ENCODE results near the gene NFS1.
"Not testable (repeated sequence)": the region's sequence is repeated elsewhere in the genome, so short reads cannot be mapped to it uniquely, and the experiment has no call there.

Gene NFS1

DNA sequence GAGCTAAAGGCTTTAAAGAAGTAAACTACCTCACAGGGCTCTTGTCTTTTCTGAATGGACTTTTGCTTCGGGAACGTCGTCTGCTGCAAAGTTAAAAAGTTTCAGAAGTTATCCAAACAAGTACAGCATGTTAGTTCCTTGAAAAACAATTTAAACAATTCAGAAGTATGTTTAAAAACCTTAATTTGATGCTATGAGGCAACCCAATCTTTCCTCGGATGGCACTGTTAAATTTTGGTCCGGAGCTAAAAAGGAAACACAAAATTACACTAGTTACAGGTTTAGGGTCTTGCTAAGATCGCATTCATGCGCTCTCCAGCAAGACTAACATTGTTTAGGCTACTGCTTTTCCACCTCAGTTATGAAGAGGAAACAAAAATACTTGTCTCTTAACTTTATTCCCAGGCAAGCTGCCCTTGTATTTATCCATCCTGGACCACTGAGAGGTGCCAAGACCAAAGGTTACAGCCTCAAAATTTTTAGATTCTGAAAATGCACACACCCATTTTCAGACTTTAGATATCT lies 30.2 kb upstream of the NFS1 start:
- DNase-seq = no peak

DNA sequence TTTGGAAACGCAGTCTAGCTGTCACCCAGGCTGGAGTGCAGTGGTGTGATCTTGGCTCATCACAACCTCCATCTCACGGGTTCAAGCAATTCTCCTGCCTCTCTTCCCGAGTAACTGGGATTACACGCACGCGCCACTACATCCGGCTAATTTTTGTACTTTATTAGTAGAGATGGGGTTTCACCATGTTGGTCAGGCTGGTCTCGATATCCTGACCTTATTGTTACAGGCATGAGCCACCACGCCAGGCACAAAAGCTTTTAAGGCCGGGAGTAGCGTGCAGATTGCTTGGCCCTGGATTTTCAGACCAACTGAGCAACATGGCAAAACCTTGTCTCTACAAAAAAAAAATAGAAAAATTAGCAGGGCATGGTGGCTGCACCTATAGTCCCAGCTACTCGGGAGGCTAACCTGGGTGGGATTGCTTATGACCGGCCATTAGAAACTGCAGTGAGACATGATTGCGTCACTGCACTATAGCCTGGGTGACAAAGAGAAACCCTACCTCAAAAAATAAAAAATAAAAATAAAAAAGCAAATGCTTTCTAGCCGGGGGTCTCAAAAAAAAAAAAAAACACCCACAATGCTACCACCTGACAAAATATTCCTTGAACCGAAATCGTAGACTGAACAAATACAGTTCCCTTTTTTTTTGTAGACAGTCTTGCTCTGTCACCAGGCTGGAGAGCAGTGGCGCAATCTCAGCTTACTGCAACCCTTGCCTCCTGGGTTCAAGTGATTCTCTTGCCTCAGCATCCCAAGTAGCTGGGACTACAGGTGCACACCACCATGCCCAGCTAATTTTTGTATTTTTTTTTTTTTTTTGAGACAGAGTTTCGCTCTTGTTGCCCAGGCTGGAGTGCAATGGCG lies 27.9 kb upstream of the NFS1 start:
- DNase-seq = no peak

DNA sequence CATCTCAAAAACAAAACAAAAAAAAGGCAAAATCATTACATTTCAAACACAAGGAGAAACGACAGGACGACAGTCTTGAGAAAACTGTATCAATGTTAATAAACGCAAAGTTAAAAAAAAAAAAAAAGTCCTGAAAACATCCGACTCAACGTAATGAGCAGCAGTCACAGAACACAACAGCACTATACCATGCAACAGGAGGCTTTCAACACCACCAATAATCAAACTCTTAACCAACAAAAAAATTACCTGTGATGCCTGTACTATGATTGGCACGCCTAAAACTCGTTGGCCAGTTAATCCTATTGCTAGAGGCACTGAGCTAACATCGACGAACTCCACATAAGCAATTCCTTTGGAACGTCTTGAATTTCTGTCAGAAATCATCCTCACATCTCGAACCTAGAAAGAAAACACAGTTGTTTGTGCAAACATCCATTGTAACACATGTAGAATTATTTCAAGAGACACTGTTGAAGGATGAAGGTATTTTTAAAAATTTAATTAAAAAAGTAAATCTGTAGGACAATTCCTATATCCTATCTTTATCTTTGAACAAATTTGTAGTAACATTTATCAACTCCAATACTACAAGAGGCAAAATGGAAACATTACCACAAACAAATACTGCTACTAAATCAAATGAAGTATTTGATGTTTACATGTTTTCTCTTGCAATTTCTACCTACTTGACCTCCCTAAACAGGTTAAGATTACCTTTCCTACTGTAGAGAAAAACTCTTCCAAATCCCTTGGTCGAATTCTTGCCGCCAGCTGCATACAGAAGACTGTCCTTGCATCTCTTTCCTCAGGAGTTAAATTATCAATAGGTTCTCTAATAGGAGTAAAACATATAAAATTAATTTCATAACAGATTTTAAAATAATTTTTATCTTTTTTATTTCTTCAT lies 25.4 kb upstream of the NFS1 start:
- no peak for DNase-seq

DNA sequence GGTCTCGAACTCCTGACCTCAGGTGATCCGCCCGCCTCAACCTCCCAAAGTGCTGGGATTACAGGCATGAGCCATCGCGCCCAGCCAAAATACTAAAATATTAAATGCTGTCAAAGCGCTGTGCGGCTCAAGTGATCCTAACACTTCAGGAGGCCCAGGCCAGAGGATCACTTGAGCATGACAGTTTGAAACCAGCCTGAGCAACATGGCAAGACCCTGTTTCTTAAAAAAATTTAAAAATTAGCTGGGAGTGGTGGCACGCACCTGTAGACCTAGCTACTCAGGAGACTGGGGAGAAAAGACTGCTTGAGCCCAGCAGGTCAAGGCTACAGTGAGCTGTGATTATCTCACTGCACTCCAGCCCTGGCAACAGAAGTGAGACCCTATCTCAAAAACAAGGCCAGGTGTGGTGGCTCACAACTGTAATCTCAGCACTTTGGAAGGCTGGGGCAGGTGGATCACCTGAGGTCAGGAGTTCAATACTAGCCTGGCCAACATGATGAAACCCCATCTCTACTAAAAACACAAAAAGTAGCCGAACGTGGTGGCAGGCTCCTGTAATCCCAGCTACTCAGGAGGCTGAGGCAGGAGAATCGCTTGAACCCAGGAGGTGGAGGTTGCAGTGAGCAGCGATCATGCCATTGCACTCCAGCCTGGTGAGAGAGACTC lies 24.6 kb upstream of the NFS1 start:
- DNase-seq = not testable (repeated sequence)

DNA sequence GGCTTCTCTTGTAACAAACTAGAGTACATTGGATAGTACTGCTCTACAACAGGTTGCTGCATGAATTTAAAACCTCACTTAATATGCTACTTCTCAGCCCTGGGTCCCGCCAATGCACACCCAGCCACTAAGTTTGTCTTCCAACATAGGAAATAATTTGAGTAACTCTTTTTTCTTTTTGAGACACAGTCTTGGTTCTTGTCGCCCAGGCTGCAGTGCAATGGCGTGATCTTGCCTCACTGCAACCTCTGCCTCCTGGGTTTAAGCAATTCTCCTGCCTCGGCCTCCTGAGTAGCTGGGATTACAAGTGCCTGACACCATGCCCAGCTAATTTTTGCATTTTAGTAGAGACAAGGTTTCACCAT lies 24.1 kb upstream of the NFS1 start:
- DNase-seq = not testable (repeated sequence)

DNA sequence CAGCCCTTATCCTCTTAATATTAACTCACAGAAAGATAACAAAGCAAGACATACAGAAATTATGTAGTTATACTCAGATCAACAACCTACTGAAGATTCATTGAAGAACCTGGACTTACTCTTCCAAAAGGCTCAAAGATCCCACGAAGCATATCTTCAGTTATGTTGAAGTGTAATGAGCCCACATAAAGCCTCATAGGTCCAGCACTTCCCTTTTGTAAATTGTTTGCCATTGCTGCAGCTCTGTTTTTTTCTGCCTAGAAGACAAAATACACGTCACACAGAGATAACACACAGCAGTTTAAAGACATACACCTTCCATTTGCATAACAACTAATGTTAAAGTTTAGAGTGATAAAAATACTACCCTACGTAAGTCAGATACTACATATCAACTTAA lies 22.5 kb upstream of the NFS1 start:
- DNase-seq = no peak

DNA sequence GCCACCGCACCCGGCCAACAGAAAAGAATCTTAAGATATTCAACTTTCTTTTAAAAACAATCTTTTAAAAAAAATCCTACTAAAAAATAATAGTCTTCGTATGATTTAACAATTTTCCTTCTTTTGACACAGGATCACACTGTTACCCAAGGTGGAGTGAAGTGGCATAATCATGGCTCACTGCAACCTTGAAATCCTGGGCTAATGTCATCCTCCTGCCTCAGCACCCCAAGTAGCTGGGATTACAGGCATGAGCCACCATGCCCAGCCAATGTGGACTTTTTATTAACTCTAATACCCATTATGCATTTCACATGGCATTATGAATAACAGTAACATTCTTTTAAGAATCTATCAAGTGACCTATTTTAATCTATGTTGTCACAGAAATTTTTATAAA lies 22.1 kb upstream of the NFS1 start:
- DNase-seq = no peak

DNA sequence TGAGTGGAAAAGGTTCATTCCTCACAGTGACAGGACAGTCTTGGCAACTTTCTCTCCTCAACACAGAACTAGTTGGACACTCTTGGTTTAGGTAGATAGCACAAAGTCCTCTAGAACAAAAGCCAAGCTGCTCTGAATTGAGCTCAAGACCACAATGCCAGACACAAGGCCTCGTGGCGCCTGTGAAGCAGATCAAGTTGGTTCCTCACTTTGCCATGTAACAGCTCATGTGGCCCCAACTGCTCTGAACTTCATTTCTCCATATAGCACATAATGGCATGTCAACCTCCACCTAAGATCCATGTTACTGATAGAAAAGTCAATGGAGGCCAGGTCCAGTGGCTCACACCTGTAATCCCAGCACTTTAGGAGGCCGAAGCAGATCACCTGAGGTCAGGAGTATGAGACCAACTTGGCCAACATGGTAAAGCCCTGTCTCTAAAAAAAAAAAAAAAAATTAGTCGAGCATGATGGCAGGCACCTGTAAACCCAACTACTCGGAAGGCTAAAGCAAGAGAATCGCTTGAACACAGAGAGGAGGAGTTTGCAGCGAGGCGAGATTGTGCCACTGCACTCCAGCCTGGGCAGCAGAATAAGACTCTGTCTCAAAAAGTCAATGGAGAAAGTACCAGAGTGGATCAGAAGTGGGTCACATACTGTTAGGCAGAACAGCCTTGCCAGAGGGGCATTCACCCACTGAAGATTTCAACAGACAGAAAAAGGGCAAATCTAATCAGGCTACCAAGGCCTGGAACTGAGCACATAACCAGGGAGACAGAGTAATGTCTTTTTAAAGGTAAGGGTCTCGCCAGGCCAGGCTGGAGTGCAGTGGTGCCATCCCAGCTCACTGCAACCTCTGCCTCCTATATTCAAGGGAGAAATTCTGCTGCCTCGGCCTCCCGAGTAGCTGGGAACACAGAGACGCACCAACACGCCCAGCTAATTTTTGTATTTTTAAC lies 21.3 kb upstream of the NFS1 start:
- no peak for DNase-seq

DNA sequence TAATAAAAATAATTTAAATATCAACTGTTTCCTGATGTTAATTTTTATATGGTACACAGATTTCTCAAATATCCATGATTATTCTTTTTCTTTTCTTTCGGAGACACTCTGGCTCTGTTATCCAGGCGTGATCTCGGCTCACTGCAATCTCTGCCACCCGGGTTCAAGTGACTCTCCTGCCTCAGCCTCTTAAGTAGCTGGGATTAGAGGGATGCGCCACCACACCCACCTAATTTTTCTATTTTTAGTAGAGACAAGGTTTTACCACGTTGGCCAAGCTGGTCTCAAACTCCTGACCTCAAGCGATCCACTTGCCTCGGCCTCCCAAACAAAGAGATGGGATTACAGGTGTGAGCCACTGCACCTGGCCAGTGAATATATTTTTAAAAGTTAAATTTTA lies 20.6 kb upstream of the NFS1 start:
- DNase-seq = no peak

DNA sequence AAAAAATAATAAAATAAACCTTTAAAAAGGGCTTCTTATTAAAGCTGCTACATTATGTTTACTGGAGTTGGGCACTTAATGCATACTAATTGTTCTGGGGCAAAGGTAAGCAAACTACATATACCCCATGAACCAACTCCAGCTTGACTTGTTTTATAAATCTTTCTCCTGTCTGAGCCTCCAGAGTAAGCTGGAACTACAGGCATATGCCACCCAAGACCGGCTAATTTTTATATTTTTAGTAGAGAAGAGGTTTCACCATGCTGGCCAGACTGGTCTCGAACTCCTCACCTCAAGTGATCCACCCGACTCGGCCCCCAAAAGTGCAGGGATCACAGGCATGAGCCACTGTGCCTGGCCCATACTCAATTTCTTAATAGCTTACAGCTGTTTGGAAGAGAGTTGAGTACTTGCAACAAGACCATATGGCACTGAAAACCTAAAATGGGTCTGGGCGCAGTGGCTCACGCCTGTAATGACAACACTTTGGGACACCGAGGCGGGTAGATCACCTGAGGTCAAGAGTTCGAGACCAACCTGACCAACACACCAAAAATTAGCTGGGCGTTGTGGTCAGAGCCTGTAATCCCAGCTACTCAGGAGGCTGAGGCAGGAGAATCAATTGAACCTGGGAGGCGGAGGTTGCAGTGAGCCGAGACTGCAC lies 20.0 kb upstream of the NFS1 start:
- no peak for DNase-seq

DNA sequence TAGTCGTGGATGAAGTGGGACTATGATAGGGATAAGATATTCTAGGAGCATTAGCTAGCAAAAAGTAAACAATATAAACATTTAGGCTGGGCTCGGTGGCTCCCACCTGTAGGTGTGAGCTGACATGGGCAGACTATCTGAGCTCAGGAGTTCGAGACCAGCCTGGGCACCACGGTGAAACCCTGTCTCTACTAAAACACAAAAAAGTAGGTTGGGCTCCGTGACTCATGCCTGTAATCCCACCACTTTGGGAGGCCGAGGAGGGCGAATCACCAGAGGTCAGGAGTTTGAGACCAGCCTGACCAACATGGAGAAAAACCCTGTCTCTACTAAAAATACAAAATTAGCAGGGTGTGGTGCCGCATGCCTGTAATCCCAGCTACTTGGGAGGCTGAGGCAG lies 19.2 kb upstream of the NFS1 start:
- not testable (repeated sequence) for DNase-seq

DNA sequence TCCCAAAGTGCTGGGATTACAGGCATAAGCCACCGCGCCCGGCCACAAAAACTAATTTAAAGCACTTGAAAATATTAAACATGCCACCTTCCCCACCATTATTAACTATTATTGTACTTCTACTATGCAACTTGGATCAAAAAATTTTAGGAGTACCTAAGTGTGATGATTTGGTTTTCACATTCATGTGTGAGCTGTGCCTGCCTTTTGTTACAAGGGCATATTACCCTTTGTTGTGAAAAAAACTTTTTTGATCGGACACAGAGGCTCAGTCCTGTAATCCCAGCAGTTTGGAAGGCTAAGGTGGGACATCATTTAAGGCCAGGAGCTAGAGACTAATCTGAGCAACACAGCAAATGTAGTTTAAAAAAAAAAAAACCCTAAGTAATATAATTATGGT lies 17.2 kb upstream of the NFS1 start:
- no peak for DNase-seq

DNA sequence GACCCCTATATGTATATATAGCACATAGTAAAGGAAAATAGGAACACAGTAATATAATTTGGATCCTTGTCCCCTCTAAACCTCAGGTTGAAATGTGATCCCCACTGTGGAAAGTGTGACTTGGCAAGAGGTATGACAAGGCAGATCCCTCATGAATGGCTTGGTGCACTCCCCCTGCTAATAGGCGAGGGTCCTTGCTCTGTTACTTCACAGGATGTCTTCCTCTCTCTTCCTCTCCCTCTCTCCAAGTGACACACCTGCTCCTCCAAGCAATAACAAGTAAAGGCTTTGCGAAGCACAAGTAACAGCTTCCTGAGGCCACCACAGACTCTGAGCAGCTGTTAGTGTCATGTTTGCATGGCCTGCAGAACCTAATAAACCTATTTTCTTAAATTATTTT lies 16.5 kb upstream of the NFS1 start:
- DNase-seq = no peak

DNA sequence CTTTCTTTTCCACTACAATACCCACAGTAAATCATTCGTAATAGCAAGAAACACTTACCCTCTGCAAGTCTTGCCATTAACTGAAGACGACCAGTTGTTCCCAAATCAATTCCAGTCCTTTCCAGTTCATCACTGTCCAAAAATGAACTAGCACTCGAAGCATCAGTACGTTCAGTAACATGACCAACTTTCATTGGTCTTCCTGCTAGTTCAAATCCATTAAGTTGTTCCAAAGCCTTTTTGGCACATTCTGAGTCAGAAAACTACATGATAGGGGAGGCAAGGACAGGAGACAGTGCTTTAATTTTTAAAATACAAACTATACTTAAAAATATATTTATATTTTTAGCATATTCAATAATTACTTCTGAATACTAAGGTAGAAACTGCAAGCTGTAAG lies 15.0 kb upstream of the NFS1 start:
- DNase-seq = no peak

DNA sequence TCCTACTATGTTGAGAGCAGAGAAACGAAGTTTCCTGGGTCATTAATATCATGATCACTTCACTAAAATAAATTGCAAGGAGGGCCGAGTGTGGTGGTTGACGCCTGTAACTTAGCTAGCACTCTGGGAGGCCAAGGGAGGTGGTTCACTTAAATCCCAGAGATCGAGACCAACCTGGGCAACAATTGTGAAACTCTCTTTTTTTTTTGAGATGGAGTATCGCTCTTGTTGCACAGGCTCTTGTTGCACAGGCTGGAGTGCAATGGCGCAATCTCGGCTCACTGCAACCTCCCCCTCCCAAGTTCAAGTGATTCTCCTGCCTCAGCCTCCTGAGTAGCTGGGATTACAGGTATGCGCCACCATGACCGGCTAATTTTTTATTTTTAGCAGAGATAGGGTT lies 14.0 kb upstream of the NFS1 start:
- not testable (repeated sequence) for DNase-seq

DNA sequence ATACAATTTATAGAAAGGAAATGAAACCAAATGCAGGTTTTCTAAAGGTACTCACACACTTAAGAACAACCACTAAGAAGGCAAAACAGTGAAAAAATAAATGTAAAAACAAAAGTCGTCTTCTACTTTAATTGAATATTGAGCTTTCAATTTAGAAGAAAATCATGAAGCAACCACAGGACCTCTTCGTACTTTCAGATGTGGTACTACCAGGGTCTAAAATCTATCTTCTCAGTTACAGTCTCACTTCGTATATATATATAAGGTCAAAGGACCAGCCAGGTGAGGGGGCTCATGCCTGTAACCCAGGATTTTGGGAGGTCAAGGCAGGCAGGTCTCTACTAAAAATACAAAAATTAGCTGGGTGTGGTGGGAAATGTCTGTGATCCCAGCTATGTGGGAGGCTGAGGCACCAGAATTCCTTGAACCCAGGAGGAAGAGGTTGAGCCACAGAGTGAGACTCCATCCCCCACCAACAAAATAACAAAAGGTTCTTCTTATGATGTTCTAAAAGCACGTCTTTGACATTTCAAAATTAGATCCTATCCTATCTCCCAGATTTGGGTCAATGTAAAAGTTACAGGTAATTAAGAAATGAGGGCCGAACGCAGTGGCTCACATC lies 12.5 kb upstream of the NFS1 start:
- DNase-seq = no peak

DNA sequence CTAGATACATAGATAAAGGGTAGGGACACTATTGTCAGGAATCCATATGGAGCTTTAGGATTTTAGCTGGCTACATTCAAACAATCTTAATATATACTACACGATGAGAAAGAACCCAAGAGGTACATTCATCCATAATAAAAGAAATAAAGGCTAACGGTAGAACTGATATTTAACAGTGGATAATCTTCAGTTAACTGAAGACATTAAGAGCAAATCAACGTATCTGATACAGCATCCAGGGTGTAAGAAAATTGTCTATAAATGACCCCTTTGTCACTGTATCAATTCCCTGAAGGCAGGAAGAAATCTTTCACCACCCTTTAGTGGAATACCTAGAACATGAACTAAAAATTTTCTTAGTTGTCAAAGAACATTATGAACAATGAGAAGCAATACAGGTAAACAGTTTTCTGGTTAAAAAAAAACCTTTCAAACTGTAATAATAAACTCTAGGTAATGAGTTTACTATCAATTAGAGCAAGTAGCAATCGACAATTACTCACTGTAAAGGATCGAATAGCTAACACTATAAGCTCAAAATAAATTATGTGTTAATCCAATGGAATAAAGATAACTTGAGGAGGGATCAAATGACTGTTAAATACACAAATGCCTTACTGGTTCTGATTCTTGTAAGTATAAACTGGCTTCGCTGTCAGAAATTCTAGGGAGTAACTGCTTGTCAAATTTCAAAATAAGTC lies 11.9 kb upstream of the NFS1 start:
- DNase-seq = no peak

DNA sequence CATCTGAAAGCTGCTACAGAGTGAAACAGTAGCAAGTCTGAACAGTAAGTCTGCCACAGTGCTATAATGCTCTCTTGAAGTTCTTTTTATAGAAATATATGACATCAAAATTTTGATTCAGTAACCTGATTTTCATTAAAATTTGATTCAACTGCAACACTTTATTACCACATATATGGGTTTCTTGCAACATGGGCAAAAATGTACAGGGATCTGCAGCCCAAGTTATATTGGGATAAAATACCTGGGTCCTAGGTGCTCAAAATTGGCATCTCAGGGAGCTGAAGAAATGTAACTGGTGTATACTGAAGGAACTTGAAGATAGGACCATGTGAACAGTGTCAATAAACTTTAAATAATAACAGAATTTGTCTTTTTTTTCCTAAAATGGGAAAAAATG lies 10.9 kb upstream of the NFS1 start:
- DNase-seq = no peak

DNA sequence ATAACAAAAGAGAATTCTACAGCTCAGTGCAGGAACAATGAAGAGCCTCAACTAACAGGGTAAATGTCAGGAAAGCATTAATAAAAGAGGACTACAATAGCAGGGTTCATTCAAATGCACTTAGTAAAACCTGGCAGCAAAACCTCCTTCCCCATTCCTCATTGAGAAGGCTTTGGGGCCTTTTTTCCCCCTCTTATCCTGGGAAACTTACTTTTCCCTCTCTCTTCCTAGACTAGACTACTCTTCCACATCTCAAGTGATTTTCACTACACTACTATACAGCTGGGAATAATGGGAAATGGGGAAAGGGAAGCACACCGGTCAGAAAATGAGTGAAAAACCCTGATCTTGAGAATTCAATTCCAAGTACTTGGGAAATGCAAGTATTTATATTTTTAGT lies 10.1 kb upstream of the NFS1 start:
- no peak for DNase-seq

DNA sequence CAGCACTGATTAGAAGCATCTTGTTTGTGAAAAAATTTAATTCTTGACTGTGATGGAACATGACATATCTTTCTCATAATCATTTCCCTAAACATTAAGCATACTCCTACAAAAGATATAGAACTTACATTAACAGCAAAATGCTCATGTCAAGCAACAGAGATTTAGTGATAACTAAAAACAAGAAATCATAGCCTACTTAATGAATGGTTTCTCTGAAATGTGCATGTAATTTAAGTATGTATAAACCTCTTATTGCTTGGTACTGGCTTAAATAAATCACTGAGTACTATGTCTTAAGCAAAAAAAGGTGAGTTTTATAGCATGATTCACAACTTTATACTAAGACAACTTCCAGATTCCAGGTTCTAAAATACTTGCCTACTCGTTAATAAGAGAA lies 9.3 kb upstream of the NFS1 start:
- no peak for DNase-seq

Measured in NCI-H2029 treated with DMSO at 0.1 percent for 48 hours (cell line).